ENCODE results near the gene OLIG3. TPM values are rescaled to one million over a fixed set of nuclear protein-coding genes. Genes with fewer than 3 reads are reported as not detected.

Gene OLIG3
- total and polyA plus RNA-seq, 8 donors: 0.07 to 0.13 TPM; not detected in 6

DNA sequence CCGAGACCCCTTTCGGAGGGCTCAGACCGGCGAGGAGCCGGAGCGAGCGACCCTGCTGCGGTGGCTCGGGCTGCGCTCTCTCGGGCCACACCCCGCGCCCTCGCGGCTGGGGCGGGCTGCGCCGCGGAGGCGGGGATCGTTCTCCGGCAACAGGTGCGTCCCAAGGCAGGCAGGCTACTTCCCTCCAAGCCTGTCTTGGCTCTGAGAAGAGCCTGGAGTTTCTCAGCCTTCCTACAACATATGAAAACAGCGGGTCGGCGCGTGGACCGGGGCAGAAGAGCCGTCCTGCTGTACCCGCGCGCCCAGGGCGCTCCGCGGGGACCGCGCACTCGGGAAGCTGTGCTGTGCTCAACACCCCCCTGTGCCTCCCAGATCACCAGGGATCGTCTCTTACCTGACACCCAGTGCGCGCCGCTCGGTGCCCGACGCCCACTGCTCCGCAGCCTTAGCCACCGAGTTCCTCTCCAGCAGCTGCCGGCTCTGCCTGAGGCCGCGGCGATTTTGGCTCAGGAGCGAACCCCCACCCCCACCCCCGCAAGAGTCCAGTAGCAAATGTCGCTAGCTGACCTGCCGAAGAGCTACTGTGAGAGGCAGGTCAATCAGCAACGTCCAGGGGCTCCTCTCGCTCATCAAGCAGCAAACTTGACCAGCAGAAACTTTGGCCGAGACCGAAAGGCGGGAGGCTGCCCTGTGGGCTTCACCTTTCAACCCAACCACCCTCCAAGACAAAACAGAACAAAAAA is 3.7 kb upstream of the OLIG3 start:
- FAIRE-seq (no peak), DNase-seq (peak in 2 of 6 donors; percentile 63 to 66), ATAC-seq (peak in 3 of 4 donors; percentile 66 to 73 (median 72))
- Histone ChIP-seq H3K27ac (no peak overlapping the region), H3K4me1 (peaks cover 0 to 10% (median 5%) of the 10 kb centered on the region in 3 donors), H3K4me3 (peak overlapping the region in 3 of 4 donors; percentile 6 to 45 (median 24)), H3K27me3 (peaks cover 6 to 78% (median 30%) of the 10 kb centered on the region in 4 donors), H3K36me3 (no peaks in the 10 kb centered on the region), H3K9me3 (no peaks in the 10 kb centered on the region)
- WGBS, 2 donors: 4 to 5% methylated on average over 60 of the region's 60 CpGs
- intact Hi-C loops (cut with DNase I): no loop called here
- TF ChIP-seq, protein P1, sequence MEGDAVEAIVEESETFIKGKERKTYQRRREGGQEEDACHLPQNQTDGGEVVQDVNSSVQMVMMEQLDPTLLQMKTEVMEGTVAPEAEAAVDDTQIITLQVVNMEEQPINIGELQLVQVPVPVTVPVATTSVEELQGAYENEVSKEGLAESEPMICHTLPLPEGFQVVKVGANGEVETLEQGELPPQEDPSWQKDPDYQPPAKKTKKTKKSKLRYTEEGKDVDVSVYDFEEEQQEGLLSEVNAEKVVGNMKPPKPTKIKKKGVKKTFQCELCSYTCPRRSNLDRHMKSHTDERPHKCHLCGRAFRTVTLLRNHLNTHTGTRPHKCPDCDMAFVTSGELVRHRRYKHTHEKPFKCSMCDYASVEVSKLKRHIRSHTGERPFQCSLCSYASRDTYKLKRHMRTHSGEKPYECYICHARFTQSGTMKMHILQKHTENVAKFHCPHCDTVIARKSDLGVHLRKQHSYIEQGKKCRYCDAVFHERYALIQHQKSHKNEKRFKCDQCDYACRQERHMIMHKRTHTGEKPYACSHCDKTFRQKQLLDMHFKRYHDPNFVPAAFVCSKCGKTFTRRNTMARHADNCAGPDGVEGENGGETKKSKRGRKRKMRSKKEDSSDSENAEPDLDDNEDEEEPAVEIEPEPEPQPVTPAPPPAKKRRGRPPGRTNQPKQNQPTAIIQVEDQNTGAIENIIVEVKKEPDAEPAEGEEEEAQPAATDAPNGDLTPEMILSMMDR (IDR thresholded peaks at IDR 0.05): no peak

DNA sequence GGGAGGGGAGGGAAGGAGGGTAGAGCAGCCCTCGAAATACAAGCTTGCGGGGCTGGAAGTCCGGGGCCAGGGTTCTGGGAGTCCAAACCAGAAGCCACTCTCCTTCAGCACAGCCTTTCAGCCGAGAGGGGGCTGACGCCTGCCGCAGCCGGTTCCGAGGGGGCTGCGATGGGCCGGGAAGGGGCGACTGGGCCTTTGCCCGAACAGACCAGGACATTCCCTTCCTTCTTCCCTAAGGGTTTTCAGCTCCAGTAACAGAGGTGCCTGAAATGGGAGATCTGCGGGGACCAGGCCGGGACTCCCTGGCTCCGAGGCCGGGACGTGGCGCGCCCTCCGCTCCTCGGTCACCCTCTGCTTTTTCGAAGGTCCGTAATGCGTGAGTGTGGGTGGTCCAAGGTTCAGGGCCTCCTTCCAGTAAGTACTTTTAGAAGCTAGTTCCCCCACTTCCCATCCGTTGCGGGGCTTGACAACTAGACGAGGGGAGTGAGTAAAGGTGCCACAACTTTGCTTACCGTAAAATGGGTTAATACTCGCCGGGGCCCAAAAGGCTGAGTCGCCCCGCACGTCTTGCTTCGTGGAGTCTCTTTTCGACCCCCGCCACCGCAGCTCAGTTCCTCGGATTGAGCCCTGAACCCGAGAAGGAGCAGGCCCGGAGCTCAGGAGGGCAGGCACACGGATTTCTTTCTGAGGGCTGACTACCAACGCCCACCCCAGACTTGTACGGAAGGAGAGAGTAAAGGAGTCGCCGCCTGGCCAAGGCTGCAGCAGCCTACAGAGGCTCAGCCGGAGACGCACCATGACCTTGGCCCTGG is 2.9 kb upstream of the OLIG3 start:
- DNase-seq (peak in 1 of 6 donors; percentile 52), FAIRE-seq (no peak), ATAC-seq (peak in 1 of 4 donors; percentile 36)
- no peaks in the 10 kb centered on the region for H3K36me3 ChIP-seq
- peak overlapping the region in 3 of 4 donors; percentile 6 to 45 (median 24) for H3K4me3 ChIP-seq
- H3K9me3 ChIP-seq: no peaks in the 10 kb centered on the region
- WGBS, 2 donors: 10 to 12% methylated on average over 44 to 47 of the region's 47 CpGs
- no peak overlapping the region for H3K27ac ChIP-seq
- TF ChIP-seq, protein P1 (IDR thresholded peaks at IDR 0.05): no peak
- intact Hi-C loops (cut with DNase I): no loop called here
- peaks cover 9 to 81% (median 32%) of the 10 kb centered on the region in 4 donors for H3K27me3 ChIP-seq
- H3K4me1 ChIP-seq: peaks cover 0 to 10% (median 5%) of the 10 kb centered on the region in 3 donors

DNA sequence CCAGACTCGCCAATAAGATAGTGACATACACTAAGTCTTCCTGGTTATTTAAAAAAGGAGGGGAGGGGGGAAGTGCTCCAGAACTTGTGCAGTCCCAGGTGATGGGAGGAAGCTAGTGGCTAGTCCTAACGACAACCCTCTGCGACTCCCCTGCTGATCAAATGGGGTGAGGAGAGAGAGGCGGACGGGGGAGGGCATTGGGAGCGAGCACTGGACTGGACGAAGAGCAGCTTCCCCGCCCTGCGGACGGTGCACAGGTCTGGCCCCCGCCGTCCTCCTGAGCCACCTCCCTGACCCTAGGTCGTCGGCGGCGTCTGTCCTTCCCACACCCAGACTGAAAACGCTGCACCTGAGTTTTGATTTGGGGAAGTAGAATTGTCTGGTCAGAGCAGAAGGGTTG is 2.2 kb upstream of the OLIG3 start:
- WGBS, 2 donors: 10 to 16% methylated on average over 17 of the region's 17 CpGs
- TF ChIP-seq, protein P1 (IDR thresholded peaks at IDR 0.05): no peak
- H3K4me3 ChIP-seq: no peak overlapping the region
- ATAC-seq (peak in 1 of 4 donors; percentile 8), DNase-seq (no peak), FAIRE-seq (no peak)
- H3K36me3 ChIP-seq: no peaks in the 10 kb centered on the region
- H3K4me1 ChIP-seq: peaks cover 0 to 10% (median 5%) of the 10 kb centered on the region in 3 donors
- intact Hi-C loops (cut with DNase I): no loop called here
- H3K27me3 ChIP-seq: peaks cover 9 to 85% (median 32%) of the 10 kb centered on the region in 4 donors
- no peak overlapping the region for H3K27ac ChIP-seq
- no peaks in the 10 kb centered on the region for H3K9me3 ChIP-seq

DNA sequence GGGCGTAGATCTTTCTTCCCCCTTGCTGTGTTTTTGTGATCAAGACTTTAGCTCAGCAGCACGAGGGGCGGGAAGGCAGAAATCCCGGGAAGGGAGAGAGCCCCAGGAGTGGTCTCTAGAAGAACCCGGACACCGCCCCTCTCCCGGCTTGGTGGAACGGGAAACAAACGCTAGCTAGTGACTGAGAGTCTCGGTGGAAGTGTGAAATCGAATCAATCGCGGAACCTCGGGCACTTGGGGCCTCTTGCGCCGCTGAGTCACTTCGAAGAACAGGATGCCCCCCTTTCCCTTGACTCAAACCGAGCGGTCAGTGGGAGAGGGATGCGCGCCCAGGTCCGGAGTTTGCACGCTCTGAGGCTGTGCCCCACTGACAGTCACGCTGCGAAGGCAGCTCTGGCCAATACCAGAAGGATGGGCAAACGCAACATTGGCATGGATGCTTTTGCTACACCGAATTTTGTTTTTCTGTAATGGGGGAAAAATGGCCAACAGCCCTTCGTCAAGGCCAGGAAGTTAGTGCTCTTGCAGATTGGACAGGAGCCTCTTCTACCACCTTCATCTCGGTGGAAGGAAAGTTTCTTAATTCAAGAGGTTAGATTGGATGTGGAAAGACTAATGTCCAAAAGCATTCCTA is 1.6 kb upstream of the OLIG3 start:
- peaks cover 9 to 83% (median 32%) of the 10 kb centered on the region in 4 donors for H3K27me3 ChIP-seq
- no peak overlapping the region for H3K27ac ChIP-seq
- intact Hi-C loops (cut with DNase I): no loop called here
- ATAC-seq (no peak), FAIRE-seq (no peak), DNase-seq (no peak)
- peaks cover 0 to 10% (median 5%) of the 10 kb centered on the region in 3 donors for H3K4me1 ChIP-seq
- TF ChIP-seq, protein P1 (IDR thresholded peaks at IDR 0.05): no peak
- no peaks in the 10 kb centered on the region for H3K9me3 ChIP-seq
- WGBS, 2 donors: 8% methylated on average over 27 to 29 of the region's 29 CpGs
- H3K36me3 ChIP-seq: no peaks in the 10 kb centered on the region
- no peak overlapping the region for H3K4me3 ChIP-seq
